GM12878 (cell line): ENCODE measurements around the gene ARL5C. TPM values are rescaled to one million over a fixed set of nuclear protein-coding genes. Genes with fewer than 3 reads are reported as not detected.

Experiments used
- ATAC-seq: fragments of 200-7000 bp; cut with Tn5 transposase; 3 replicates; pipeline ENCODE4 v1.9.1; 2020; ENCODE audit warnings: mild to moderate bottlenecking, moderate library complexity
- BruUV-seq: library from RNA; stranded (reverse); fragments of 400-500 nt; replicated peaks from 2 replicates; lab custom pipeline; 2021; lab: Mats Ljungman, UMichigan
- CTCF ChIA-PET: fragments of 300-600 bp; sonication (Branson Sonifier 250); formaldehyde crosslinking; extraction: SDS; loops from one replicate; lab custom pipeline; 2021; ENCODE audit warnings: inconsistent platforms; lab: Yijun Ruan, JAX
- POLR2A ChIA-PET: fragments of 350-600 bp; formaldehyde crosslinking; extraction: SDS; loops from one replicate; lab custom pipeline; 2021; ENCODE audit warnings: inconsistent platforms; lab: Charles Lee
- RAD21 ChIA-PET: fragments of 300-600 bp; sonication (Branson Sonifier 250); formaldehyde crosslinking; loops from one replicate; lab custom pipeline; 2023; ENCODE audit warnings: antibody characterized with exemption; ENCODE audit not compliant: unreplicated experiment; lab: Charles Lee
- SMC1A ChIA-PET: fragments of 300-600 bp; sonication (Branson Sonifier 250); formaldehyde crosslinking; loops from one replicate; lab custom pipeline; 2023; ENCODE audit not compliant: unreplicated experiment, uncharacterized antibody; lab: Charles Lee
- DNase-seq: peaks from one replicate; pipeline ENCODE4 v3.0.0-alpha.2; 2011; ENCODE audit warnings: low read depth, low spot score
- FAIRE-seq: peaks from 3 replicates; lab custom pipeline; 2011; peaks lifted over from hg19 to GRCh38; lab: Jason Lieb, UNC
- H2AFZ ChIP-seq: 2 replicates; pipeline ENCODE4 v1.6.0; 2011; ENCODE audit warnings: low read depth, low read length, control low read depth; ENCODE audit not compliant: control insufficient read depth
- H3K27ac ChIP-seq: 2 replicates; pipeline ENCODE4 v1.5.1; 2011; ENCODE audit warnings: control low read depth; ENCODE audit not compliant: control insufficient read depth, insufficient read depth
- H3K27me3 ChIP-seq, 2 experiments: replicated peaks in 1 of 2; 2 replicates each; pipeline versions ENCODE4 v1.6.0 to v1.6.1; 2011; ENCODE audit warnings: low read length in 1 of 2; ENCODE audit not compliant: control insufficient read depth in 2 of 2, insufficient read depth in 2 of 2
- H3K36me3 ChIP-seq, 2 experiments: 2 replicates each; pipeline ENCODE4 v1.5.1; 2011; ENCODE audit warnings: low read length in 1 of 2; ENCODE audit not compliant: control insufficient read depth in 2 of 2, insufficient read depth in 2 of 2
- H3K4me1 ChIP-seq: 2 replicates; pipeline ENCODE4 v1.6.1; 2011; ENCODE audit warnings: mild to moderate bottlenecking, low read length, moderate library complexity, mixed read lengths; ENCODE audit not compliant: control insufficient read depth, insufficient read depth
- H3K4me2 ChIP-seq: 2 replicates; pipeline ENCODE4 v1.6.0; 2011; ENCODE audit warnings: control low read depth; ENCODE audit not compliant: control insufficient read depth, insufficient read depth
- H3K4me3 ChIP-seq: fragments of 200-600 bp; sonication (generic); 2 replicates; pipeline ENCODE4 v1.5.1; 2016
- H3K79me2 ChIP-seq: 2 replicates; pipeline ENCODE4 v1.6.0; 2011; ENCODE audit warnings: low read length; ENCODE audit not compliant: control insufficient read depth, insufficient read depth
- H3K9ac ChIP-seq: 2 replicates; pipeline ENCODE4 v1.8.0; 2011; ENCODE audit warnings: low read length, control low read depth, mixed read lengths; ENCODE audit not compliant: control insufficient read depth, insufficient read depth
- H3K9me3 ChIP-seq: replicated peaks from 3 replicates; pipeline ENCODE4 v1.5.1; 2011; ENCODE audit warnings: mild to moderate bottlenecking, low read length; ENCODE audit not compliant: control insufficient read depth, insufficient read depth
- H4K20me1 ChIP-seq: 2 replicates; pipeline ENCODE4 v1.6.0; 2011; ENCODE audit not compliant: control insufficient read depth, insufficient read depth
- BHLHE40 ChIP-seq, 2 experiments: fragments of 450-650 bp in 1 of 2; IDR thresholded peaks; 2 replicates each; pipeline ENCODE4 v1.6.1; 2011 to 2017; ENCODE audit warnings: low read depth in 2 of 2, borderline replicate concordance in 1 of 2, improper control_type of control experiment in 1 of 2, low read length in 1 of 2, mild to moderate bottlenecking in 1 of 2
- CEBPB ChIP-seq, 2 experiments: fragments of 150-350 bp in 1 of 2; IDR thresholded peaks; 2 replicates each; pipeline ENCODE4 v1.6.1; 2012 to 2014; ENCODE audit warnings: low read depth in 2 of 2, low read length in 2 of 2, borderline replicate concordance in 1 of 2, inconsistent platforms in 1 of 2
- EED ChIP-seq: sonication (generic); IDR thresholded peaks from 2 replicates; pipeline ENCODE4 v1.6.1; 2016; ENCODE audit warnings: antibody characterized with exemption, low read depth
- NFYA ChIP-seq: IDR thresholded peaks from 2 replicates; pipeline ENCODE4 v1.6.1; 2011; ENCODE audit warnings: low read depth, mild to moderate bottlenecking, low read length, improper control_type of control experiment, borderline replicate concordance
- NR2C1 ChIP-seq: fragments of 450-650 bp; IDR thresholded peaks from 2 replicates; pipeline ENCODE4 v1.6.1; 2017; ENCODE audit warnings: antibody characterized with exemption, mild to moderate bottlenecking, moderate library complexity
- NR2F1 ChIP-seq: fragments of 450-650 bp; conservative IDR thresholded peaks from 2 replicates; pipeline ENCODE4 v1.6.1; 2017; ENCODE audit warnings: mild to moderate bottlenecking
- RCOR1 ChIP-seq: conservative IDR thresholded peaks from 2 replicates; pipeline ENCODE4 v1.6.1; 2012; ENCODE audit warnings: low read depth, low read length, improper control_type of control experiment
- RELA ChIP-seq: fragments of 450-650 bp; IDR thresholded peaks from 2 replicates; pipeline ENCODE4 v1.8.0; 2014; ENCODE audit warnings: borderline replicate concordance; ENCODE audit not compliant: partially characterized antibody
- SRF ChIP-seq, 2 experiments: IDR thresholded peaks; 2 replicates each; pipeline ENCODE4 v1.6.1; 2011; ENCODE audit warnings: low read depth in 2 of 2, low read length in 2 of 2, mild to moderate bottlenecking in 1 of 2, moderate library complexity in 1 of 2
- STAT3 ChIP-seq: IDR thresholded peaks from 2 replicates; pipeline ENCODE4 v1.6.1; 2011; ENCODE audit warnings: low read depth, low read length, improper control_type of control experiment
- ZBTB33 ChIP-seq: fragments of 450-650 bp; IDR thresholded peaks from 2 replicates; pipeline ENCODE4 v1.6.1; 2017; ENCODE audit warnings: mild to moderate bottlenecking
- WGBS: methylation state at CpG from one replicate; pipeline ENCODE4 v1.1.6; 2016; ENCODE audit warnings: low lambda C conversion rate; ENCODE audit not compliant: insufficient replicate concordance, insufficient coverage; ENCODE audit errors: missing lambda C conversion rate; 5-methylcytosine and 5-hydroxymethylcytosine counted together
- in situ Hi-C: fragments of 300-500 bp; cut with MboI; formaldehyde crosslinking; loops from 9 replicates; pipeline ENCODE4 v1.14.3; 2018; ENCODE audit warnings: mixed read lengths
- intact Hi-C: fragments of 100-400 bp; cut with micrococcal nuclease; formaldehyde crosslinking; loops from one replicate; pipeline ENCODE4 v1.14.2; 2022; ENCODE audit not compliant: unreplicated experiment
- polyA plus RNA-seq, 11 experiments: library from polyadenylated mRNA; depleted of rRNA in 4 of 11; unstranded in 6 of 11; stranded (reverse) in 5 of 11; fragments of >200 nt; fragmentation: Nextera tagmentation in 4 of 11; fragmentation: Illumina TruSeq in 1 of 11; extraction: Ambion mirVana in 4 of 11; extraction: Trizol in 1 of 11; gene quantifications; 1 replicate in 1 of 11; 2 replicates in 10 of 11; pipeline versions ENCODE4 v1.2.1 to v1.2.3, GENCODE V29; 2011 to 2016; ENCODE audit warnings: inconsistent platforms in 2 of 11, missing spikeins in 2 of 11, low read depth in 1 of 11
- total RNA-seq, 4 experiments: library from RNA; depleted of rRNA in 3 of 4; stranded (reverse); fragments of >200 nt in 3 of 4; fragmentation: Illumina TruSeq in 1 of 4; extraction: Trizol in 1 of 4; gene quantifications; 2 replicates each; pipeline versions ENCODE4 v1.2.1 to v1.2.3, GENCODE V29; 2013 to 2021
- TF ChIP-seq, protein P1 (sequence below): fragments of 450-650 bp; IDR thresholded peaks from 2 replicates; pipeline ENCODE4 v1.6.1; 2017; ENCODE audit warnings: mild to moderate bottlenecking, moderate library complexity

ARL5C gene
- total and polyA plus RNA-seq, 10 of the 15 experiments (the other 5 are each of a cell fraction or from before 2014, with no cell fraction given): not detected

DNA sequence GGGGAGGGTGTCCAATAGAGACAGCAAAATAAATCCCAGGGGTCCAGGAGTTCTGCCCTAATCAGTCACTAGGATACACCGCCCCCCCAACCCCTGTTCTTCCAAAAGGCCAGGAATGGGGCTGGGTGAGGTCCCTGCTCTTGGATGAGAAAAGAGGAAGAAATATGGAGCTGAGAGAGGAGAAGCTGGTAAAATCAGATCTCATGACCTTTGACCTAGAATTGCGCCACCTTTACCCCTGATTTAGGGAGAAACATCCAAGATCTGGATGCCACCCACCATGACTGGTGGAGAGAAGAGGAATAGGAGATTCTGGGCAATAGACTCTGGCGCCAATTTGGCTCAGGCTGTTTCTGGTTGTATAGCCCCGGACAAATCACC lies 32.2 kb upstream of the ARL5C start:
- H3K9ac ChIP-seq: no peak overlapping the region; the same call in 1 of the 2 replicates
- H3K27ac ChIP-seq: no peak overlapping the region
- ChIA-PET CTCF (interaction anchor here (0.9 to 2.3 kb wide), 5 partner anchors 34 to 329 kb away, joined by 3 to 16 read pairs (median 4); no protein-coding TSS in a partner anchor), RAD21 (interaction anchor here (2.5 to 3.0 kb wide), 2 partner anchors 45 to 215 kb away, joined by 14 to 18 read pairs; no protein-coding TSS in a partner anchor), SMC1A (interaction anchor here (1.3 to 3.0 kb wide), 2 partner anchors 8 to 11 kb away, joined by 5 to 13 read pairs; no protein-coding TSS in a partner anchor), POLR2A (interaction anchor here (0.5 kb wide), 1 partner anchor 190 kb away, joined by 7 read pairs; no protein-coding TSS in a partner anchor)
- no TSS peak for BruUV-seq
- no peak for ATAC-seq
- intact Hi-C loops (no loop called here), in situ Hi-C loops (no loop called here)
- WGBS: 89% methylated on average over 4 of the region's 4 CpGs
- peak overlapping the region; percentile 98; the same call in 1 of the 2 replicates for H3K4me3 ChIP-seq
- H3K4me2 ChIP-seq: peak overlapping the region; percentile 83
- FAIRE-seq: no peak
- TF ChIP-seq BHLHE40 (IDR thresholded peaks at IDR 0.05; ENCODE audit: borderline replicate concordance in 1 of 2, low read depth in 2 of 2, low read length in 1 of 2) (no peak), NR2C1 (peak; percentile 24; the same call in 1 of the 2 replicates), CEBPB (IDR thresholded peaks at IDR 0.05; ENCODE audit: borderline replicate concordance in 1 of 2, low read depth in 2 of 2, low read length in 2 of 2) (no peak), SRF (IDR thresholded peaks at IDR 0.05; ENCODE audit: low read depth in 2 of 2, low read length in 2 of 2) (no peak), ZBTB33 (no peak), EED (no peak), RELA (no peak), RCOR1 (no peak), NR2F1 (peak; percentile 67), STAT3 (no peak), NFYA (no peak)
- TF ChIP-seq, protein P1, sequence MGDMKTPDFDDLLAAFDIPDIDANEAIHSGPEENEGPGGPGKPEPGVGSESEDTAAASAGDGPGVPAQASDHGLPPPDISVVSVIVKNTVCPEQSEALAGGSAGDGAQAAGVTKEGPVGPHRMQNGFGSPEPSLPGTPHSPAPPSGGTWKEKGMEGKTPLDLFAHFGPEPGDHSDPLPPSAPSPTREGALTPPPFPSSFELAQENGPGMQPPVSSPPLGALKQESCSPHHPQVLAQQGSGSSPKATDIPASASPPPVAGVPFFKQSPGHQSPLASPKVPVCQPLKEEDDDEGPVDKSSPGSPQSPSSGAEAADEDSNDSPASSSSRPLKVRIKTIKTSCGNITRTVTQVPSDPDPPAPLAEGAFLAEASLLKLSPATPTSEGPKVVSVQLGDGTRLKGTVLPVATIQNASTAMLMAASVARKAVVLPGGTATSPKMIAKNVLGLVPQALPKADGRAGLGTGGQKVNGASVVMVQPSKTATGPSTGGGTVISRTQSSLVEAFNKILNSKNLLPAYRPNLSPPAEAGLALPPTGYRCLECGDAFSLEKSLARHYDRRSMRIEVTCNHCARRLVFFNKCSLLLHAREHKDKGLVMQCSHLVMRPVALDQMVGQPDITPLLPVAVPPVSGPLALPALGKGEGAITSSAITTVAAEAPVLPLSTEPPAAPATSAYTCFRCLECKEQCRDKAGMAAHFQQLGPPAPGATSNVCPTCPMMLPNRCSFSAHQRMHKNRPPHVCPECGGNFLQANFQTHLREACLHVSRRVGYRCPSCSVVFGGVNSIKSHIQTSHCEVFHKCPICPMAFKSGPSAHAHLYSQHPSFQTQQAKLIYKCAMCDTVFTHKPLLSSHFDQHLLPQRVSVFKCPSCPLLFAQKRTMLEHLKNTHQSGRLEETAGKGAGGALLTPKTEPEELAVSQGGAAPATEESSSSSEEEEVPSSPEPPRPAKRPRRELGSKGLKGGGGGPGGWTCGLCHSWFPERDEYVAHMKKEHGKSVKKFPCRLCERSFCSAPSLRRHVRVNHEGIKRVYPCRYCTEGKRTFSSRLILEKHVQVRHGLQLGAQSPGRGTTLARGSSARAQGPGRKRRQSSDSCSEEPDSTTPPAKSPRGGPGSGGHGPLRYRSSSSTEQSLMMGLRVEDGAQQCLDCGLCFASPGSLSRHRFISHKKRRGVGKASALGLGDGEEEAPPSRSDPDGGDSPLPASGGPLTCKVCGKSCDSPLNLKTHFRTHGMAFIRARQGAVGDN: no peak
- H3K27me3 ChIP-seq: no peaks in the 10 kb centered on the region
- no peak for DNase-seq
- H3K9me3 ChIP-seq: no peaks in the 10 kb centered on the region
- H4K20me1 ChIP-seq: peaks cover 2% of the 10 kb centered on the region; the same call in 1 of the 2 replicates
- H3K36me3 ChIP-seq: peaks cover 7 to 18% of the 10 kb centered on the region in 2 experiments
- peaks cover 27% of the 10 kb centered on the region for H3K4me1 ChIP-seq
- no peak overlapping the region for H2AFZ ChIP-seq
- peaks cover 39% of the 10 kb centered on the region for H3K79me2 ChIP-seq
